ENCODE measurements around the gene NRG2.
A peak's percentile ranks its signal among the peaks of the same experiment; 100 is the strongest.

The NRG2 gene

GRCh38 chr5:139925216-139925562, 117.9 kb downstream of the NRG2 start:
- DNase-seq (ENCODE audit: low read depth), result no peak
- H3K4me3 ChIP-seq (ENCODE audit: control insufficient read depth, low read depth, low read length), result no peak overlapping the region
- no peak for TF ChIP-seq CTCF (conservative IDR thresholded peaks at IDR 0.05; ENCODE audit: control insufficient read depth, insufficient read depth, low read depth, low read length)

- H3K4me3 ChIP-seq (ENCODE audit: control insufficient read depth, low read depth, low read length), result no peak overlapping the region
- no peak for DNase-seq (ENCODE audit: low read depth)
- TF ChIP-seq CTCF (conservative IDR thresholded peaks at IDR 0.05; ENCODE audit: control insufficient read depth, insufficient read depth, low read depth, low read length), result no peak
Measured at GRCh38 chr5:139924294-139925215, 118.5 kb downstream of the NRG2 start.

GRCh38 chr5:139919308-139919707, 123.8 kb downstream of the NRG2 start:
- H3K4me3 ChIP-seq (ENCODE audit: control insufficient read depth, low read depth, low read length), result no peak overlapping the region
- DNase-seq (ENCODE audit: low read depth), result peak; percentile 30
- TF ChIP-seq CTCF (conservative IDR thresholded peaks at IDR 0.05; ENCODE audit: control insufficient read depth, insufficient read depth, low read depth, low read length), result no peak

- DNase-seq (ENCODE audit: low read depth), result no peak
- no peak for TF ChIP-seq CTCF (conservative IDR thresholded peaks at IDR 0.05; ENCODE audit: control insufficient read depth, insufficient read depth, low read depth, low read length)
- no peak overlapping the region for H3K4me3 ChIP-seq (ENCODE audit: control insufficient read depth, low read depth, low read length)
Measured at GRCh38 chr5:139915834-139916233, 127.3 kb downstream of the NRG2 start.

- no peak for DNase-seq (ENCODE audit: low read depth)
- H3K4me3 ChIP-seq (ENCODE audit: control insufficient read depth, low read depth, low read length), result no peak overlapping the region
- no peak for TF ChIP-seq CTCF (conservative IDR thresholded peaks at IDR 0.05; ENCODE audit: control insufficient read depth, insufficient read depth, low read depth, low read length)
Measured at GRCh38 chr5:139915266-139915665, 127.8 kb downstream of the NRG2 start.

- no peak for TF ChIP-seq CTCF (conservative IDR thresholded peaks at IDR 0.05; ENCODE audit: control insufficient read depth, insufficient read depth, low read depth, low read length)
- H3K4me3 ChIP-seq (ENCODE audit: control insufficient read depth, low read depth, low read length), result no peak overlapping the region
- no peak for DNase-seq (ENCODE audit: low read depth)
Measured at GRCh38 chr5:139914218-139914807, 128.8 kb downstream of the NRG2 start.

All from fibroblast of mammary gland (primary cell).